ENCODE data around the gene KCTD1. TPM values are rescaled to one million over a fixed set of nuclear protein-coding genes. Genes with fewer than 3 reads are reported as not detected.

KCTD1 gene
- total and polyA plus RNA-seq, 2 donors from 2014 or later: 48.5 to 83.7 TPM

GRCh38 chr18:26465431-26465830, 82.9 kb downstream of the KCTD1 start:
- no peak overlapping the region for H3K27ac ChIP-seq (ENCODE audit: low read depth in 2 of 2, low read length in 2 of 2)
- intact Hi-C loops (cut with DNase I): no loop called here
- no peak overlapping the region for H3K9ac ChIP-seq (ENCODE audit: low read length in 3 of 3)
- peaks cover 0 to 3% (median 0%) of the 10 kb centered on the region in 3 donors for H3K36me3 ChIP-seq (ENCODE audit: control insufficient read depth in 2 of 3, insufficient read depth in 3 of 3, low read length in 3 of 3)
- TF ChIP-seq, protein P1, sequence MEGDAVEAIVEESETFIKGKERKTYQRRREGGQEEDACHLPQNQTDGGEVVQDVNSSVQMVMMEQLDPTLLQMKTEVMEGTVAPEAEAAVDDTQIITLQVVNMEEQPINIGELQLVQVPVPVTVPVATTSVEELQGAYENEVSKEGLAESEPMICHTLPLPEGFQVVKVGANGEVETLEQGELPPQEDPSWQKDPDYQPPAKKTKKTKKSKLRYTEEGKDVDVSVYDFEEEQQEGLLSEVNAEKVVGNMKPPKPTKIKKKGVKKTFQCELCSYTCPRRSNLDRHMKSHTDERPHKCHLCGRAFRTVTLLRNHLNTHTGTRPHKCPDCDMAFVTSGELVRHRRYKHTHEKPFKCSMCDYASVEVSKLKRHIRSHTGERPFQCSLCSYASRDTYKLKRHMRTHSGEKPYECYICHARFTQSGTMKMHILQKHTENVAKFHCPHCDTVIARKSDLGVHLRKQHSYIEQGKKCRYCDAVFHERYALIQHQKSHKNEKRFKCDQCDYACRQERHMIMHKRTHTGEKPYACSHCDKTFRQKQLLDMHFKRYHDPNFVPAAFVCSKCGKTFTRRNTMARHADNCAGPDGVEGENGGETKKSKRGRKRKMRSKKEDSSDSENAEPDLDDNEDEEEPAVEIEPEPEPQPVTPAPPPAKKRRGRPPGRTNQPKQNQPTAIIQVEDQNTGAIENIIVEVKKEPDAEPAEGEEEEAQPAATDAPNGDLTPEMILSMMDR (IDR thresholded peaks at IDR 0.05; ENCODE audit: borderline replicate concordance, extremely low read depth, insufficient read depth): no peak
- no peaks in the 10 kb centered on the region for H3K4me1 ChIP-seq (ENCODE audit: control insufficient read depth in 2 of 3, insufficient read depth in 2 of 3, low read depth in 1 of 3, low read length in 3 of 3)
- no peaks in the 10 kb centered on the region for H3K27me3 ChIP-seq (ENCODE audit: control insufficient read depth, insufficient read depth, low read length)
- FAIRE-seq (no peak), DNase-seq (no peak)
- no peak overlapping the region for H3K4me3 ChIP-seq (ENCODE audit: low read length in 3 of 3)
- no peaks in the 10 kb centered on the region for H3K9me3 ChIP-seq (ENCODE audit: control insufficient read depth in 2 of 3, insufficient read depth in 1 of 3, low read length in 3 of 3)

DNA sequence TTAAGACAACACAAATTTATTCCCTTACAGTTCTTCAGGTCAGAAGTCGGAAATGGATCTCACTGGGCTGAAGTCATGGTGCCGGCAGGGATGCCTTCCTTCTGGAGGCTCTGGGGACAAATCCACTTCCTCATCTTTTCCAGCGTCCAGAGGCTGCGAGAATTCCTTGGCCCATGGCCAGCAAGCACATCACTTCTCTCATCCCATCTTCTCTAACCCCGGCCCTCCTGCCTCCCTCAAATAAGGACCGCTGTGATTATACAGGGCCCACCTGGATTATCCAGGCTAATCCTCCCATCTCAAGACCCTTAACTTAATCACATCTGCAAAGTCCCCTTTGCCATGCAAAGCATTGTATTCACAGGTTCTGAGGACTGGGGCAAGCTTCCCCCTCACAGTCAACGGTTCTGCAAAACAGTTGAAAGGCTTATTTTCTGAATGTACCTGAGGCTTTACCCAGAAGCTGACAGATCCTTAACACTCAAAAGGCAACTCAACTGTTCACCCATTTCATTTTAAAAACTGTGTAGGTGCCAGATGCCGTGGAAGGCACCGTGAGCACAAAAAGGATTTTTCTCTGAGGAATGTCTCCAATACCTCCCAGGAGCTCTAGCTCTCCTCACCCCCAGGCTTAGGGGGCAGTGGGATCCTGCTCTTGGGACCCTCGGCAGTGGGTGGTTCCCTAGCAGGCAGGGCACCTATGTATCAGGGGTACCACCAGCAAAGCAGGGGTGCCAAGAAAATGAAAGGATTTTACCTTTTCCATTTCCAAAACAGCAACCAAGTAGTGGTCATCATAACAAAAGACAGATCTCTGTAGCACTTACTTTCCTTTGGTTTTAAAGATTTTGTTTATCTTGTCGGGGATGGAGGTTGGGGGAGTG, 84.0 kb downstream of the KCTD1 start:
- DNase-seq (no peak), FAIRE-seq (no peak)
- no peak overlapping the region for H3K9ac ChIP-seq (ENCODE audit: low read length in 3 of 3)
- H3K36me3 ChIP-seq (ENCODE audit: control insufficient read depth in 2 of 3, insufficient read depth in 3 of 3, low read length in 3 of 3): peaks cover 0 to 5% (median 0%) of the 10 kb centered on the region in 3 donors
- no peaks in the 10 kb centered on the region for H3K27me3 ChIP-seq (ENCODE audit: control insufficient read depth, insufficient read depth, low read length)
- intact Hi-C loops (cut with DNase I): no loop called here
- no peak overlapping the region for H3K4me3 ChIP-seq (ENCODE audit: low read length in 3 of 3)
- TF ChIP-seq, protein P1 (IDR thresholded peaks at IDR 0.05; ENCODE audit: borderline replicate concordance, extremely low read depth, insufficient read depth): no peak
- no peaks in the 10 kb centered on the region for H3K9me3 ChIP-seq (ENCODE audit: control insufficient read depth in 2 of 3, insufficient read depth in 1 of 3, low read length in 3 of 3)
- H3K27ac ChIP-seq (ENCODE audit: low read depth in 2 of 2, low read length in 2 of 2): no peak overlapping the region
- H3K4me1 ChIP-seq (ENCODE audit: control insufficient read depth in 2 of 3, insufficient read depth in 2 of 3, low read depth in 1 of 3, low read length in 3 of 3): no peaks in the 10 kb centered on the region

- Histone ChIP-seq H3K36me3 (ENCODE audit: control insufficient read depth in 2 of 3, insufficient read depth in 3 of 3, low read length in 3 of 3) (peaks cover 0 to 6% (median 4%) of the 10 kb centered on the region in 3 donors), H3K4me1 (ENCODE audit: control insufficient read depth in 2 of 3, insufficient read depth in 2 of 3, low read depth in 1 of 3, low read length in 3 of 3) (no peaks in the 10 kb centered on the region), H3K27ac (ENCODE audit: low read depth in 2 of 2, low read length in 2 of 2) (no peak overlapping the region), H3K4me3 (ENCODE audit: low read length in 3 of 3) (no peak overlapping the region), H3K9ac (ENCODE audit: low read length in 3 of 3) (no peak overlapping the region), H3K27me3 (ENCODE audit: control insufficient read depth, insufficient read depth, low read length) (no peaks in the 10 kb centered on the region), H3K9me3 (ENCODE audit: control insufficient read depth in 2 of 3, insufficient read depth in 1 of 3, low read length in 3 of 3) (no peaks in the 10 kb centered on the region)
- no peak for FAIRE-seq
- intact Hi-C loops (cut with DNase I): no loop called here
- DNase-seq: no peak
- TF ChIP-seq, protein P1 (IDR thresholded peaks at IDR 0.05; ENCODE audit: borderline replicate concordance, extremely low read depth, insufficient read depth): no peak
These were observed 86.0 kb downstream of the KCTD1 start for GRCh38 chr18:26462355-26462754.

Data from kidney (tissue), 14 donors.